HEK293 (cell line): Measurements from ENCODE around the gene ENC1.

ENCODE experiments used
- BCL11B ChIP-seq: fragments of 450-650 bp; formaldehyde crosslinking; IDR thresholded peaks from 2 replicates; pipeline ENCODE4 v1.5.1; 2016; ENCODE audit warnings: low read depth, missing biosample characterization, missing genetic modification characterization
- CTCF ChIP-seq: fragments of 450-650 bp; formaldehyde crosslinking; IDR thresholded peaks from 2 replicates; pipeline ENCODE4 v1.5.1; 2016; ENCODE audit warnings: missing biosample characterization, missing genetic modification characterization
- PRDM1 ChIP-seq: fragments of 450-650 bp; formaldehyde crosslinking; IDR thresholded peaks from 2 replicates; pipeline ENCODE4; 2016; ENCODE audit warnings: missing biosample characterization, missing genetic modification characterization
- PRDM10 ChIP-seq: fragments of 450-650 bp; formaldehyde crosslinking; IDR thresholded peaks from 2 replicates; pipeline ENCODE4 v1.5.1; 2016; ENCODE audit warnings: missing biosample characterization, missing genetic modification characterization
- REST ChIP-seq: fragments of 450-650 bp; formaldehyde crosslinking; IDR thresholded peaks from 2 replicates; pipeline ENCODE4 v1.5.1; 2016; ENCODE audit warnings: missing biosample characterization, missing genetic modification characterization
- WT1 ChIP-seq: fragments of 450-650 bp; formaldehyde crosslinking; IDR thresholded peaks from 2 replicates; pipeline ENCODE4 v1.5.1; 2016; ENCODE audit warnings: missing biosample characterization, missing genetic modification characterization
- ZBTB44 ChIP-seq: fragments of 450-650 bp; IDR thresholded peaks from 2 replicates; pipeline ENCODE4 v1.5.1; 2018; ENCODE audit warnings: missing biosample characterization, mild to moderate bottlenecking, missing genetic modification characterization
- ZNF133 ChIP-seq: fragments of 450-650 bp; formaldehyde crosslinking; IDR thresholded peaks from 2 replicates; pipeline ENCODE4 v1.5.1; 2016; ENCODE audit warnings: missing biosample characterization, missing genetic modification characterization
- ZNF24 ChIP-seq: fragments of 450-650 bp; formaldehyde crosslinking; IDR thresholded peaks from 2 replicates; pipeline ENCODE4 v1.5.1; 2016; ENCODE audit warnings: missing biosample characterization, missing genetic modification characterization
- ZNF658 ChIP-seq: fragments of 450-650 bp; formaldehyde crosslinking; IDR thresholded peaks from 2 replicates; pipeline ENCODE4; 2016; ENCODE audit warnings: missing biosample characterization, missing genetic modification characterization
- ZSCAN23 ChIP-seq: fragments of 450-650 bp; formaldehyde crosslinking; IDR thresholded peaks from 2 replicates; pipeline ENCODE4 v1.5.1; 2016; ENCODE audit warnings: missing biosample characterization, missing genetic modification characterization

- no peak for TF ChIP-seq ZNF133 (tag by site-specific recombination)
- no peak for TF ChIP-seq ZNF24 (tag by site-specific recombination)
- no peak for TF ChIP-seq WT1 (tag by site-specific recombination)
- no peak for TF ChIP-seq ZSCAN23 (tag by site-specific recombination)
- TF ChIP-seq PRDM10 (tag by site-specific recombination), result no peak
- TF ChIP-seq CTCF (tag by site-specific recombination), result no peak
- no peak for TF ChIP-seq ZBTB44 (tag by site-specific recombination)
- TF ChIP-seq REST, result no peak
- TF ChIP-seq ZNF658 (tag by site-specific recombination), result no peak
- TF ChIP-seq BCL11B (tag by site-specific recombination), result no peak
- TF ChIP-seq PRDM1, result no peak
These were observed 16.6 kb upstream of the ENC1 start for GRCh38 chr5:74657165-74657564.
